Measurements from ENCODE around the gene CHEK2.
"Not testable (repeated sequence)": the region's sequence is repeated elsewhere in the genome, so short reads cannot be mapped to it uniquely, and the experiment has no call there.

CHEK2 gene

DNA sequence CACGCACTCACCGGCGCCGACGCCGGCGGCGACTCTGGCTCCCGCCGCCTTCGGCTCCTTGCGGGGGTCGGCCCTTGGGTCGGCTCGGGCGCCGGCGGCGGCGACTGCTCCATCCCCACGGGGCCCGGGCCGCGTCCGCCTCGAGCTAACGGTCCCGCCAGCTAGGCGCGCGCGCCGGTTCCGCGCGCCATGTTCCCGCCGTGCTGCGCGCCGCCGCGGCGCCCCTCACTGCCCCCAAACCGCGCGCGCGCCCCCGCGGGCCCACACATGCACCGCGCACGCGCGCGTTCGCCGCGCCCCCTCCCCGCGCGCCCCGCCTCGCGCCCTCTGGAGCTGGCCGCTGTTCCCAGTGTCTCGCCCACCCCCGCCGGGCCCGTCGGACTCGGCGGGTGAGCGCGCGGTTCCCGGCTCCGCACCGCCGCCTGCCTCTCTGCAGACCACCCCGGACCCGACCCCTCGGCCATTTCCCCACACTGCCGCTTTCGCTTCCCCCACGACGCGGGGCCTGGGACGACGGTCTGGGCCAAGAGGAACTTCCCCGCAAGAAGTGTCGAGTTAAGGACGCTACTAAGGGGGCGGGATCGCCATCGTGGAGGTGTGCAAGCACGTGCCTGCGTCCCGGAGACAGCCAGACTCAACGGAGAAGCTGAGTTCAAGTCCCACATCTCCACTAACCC is 61.9 kb downstream of the CHEK2 start, which contains the start of gene TTC28:
TTC28 (minus strand) TSS at position 230 of the 677 bp plus-strand sequence; CDS start at position 113, 117 bp downstream.
- not testable (repeated sequence) for H3K27ac Mint-ChIP-seq, H3K9me3 Mint-ChIP-seq
- H3K4me3 Mint-ChIP-seq, result peak within 1 kb of the TSS; percentile 82

GRCh38 chr22:28678778-28679610 is 62.6 kb downstream of the CHEK2 start:
- DNase-seq (ENCODE audit: low spot score in 2 of 2); H3K9me3 Mint-ChIP-seq; H3K36me3 Mint-ChIP-seq; H3K27ac Mint-ChIP-seq; ATAC-seq: not testable (repeated sequence)
- peaks cover 12% of the 10 kb centered on the region for H3K4me1 Mint-ChIP-seq
- peak overlapping the region; percentile 82 for H3K4me3 Mint-ChIP-seq

More for the DNA sequence above, 61.9 kb downstream of the CHEK2 start, which contains the start of gene TTC28:
- not testable (repeated sequence) for H3K36me3 Mint-ChIP-seq, ATAC-seq, H3K4me1 Mint-ChIP-seq
- DNase-seq (ENCODE audit: low spot score in 2 of 2), result peak in 1 of 2 donors; percentile 6

GRCh38 chr22:28678170-28678569 is 63.5 kb downstream of the CHEK2 start:
- H3K4me3 Mint-ChIP-seq; DNase-seq (ENCODE audit: low spot score in 2 of 2); H3K27ac Mint-ChIP-seq; ATAC-seq; H3K9me3 Mint-ChIP-seq: not testable (repeated sequence)
- H3K36me3 Mint-ChIP-seq, result peaks cover 12% of the 10 kb centered on the region
- H3K4me1 Mint-ChIP-seq, result peaks cover 20% of the 10 kb centered on the region

- ATAC-seq (peak; percentile 85), DNase-seq (ENCODE audit: low spot score in 2 of 2) (no peak)
- H3K4me1 Mint-ChIP-seq, result peaks cover 21% of the 10 kb centered on the region
- H3K9me3 Mint-ChIP-seq, result no peaks in the 10 kb centered on the region
- peak overlapping the region; percentile 100 for H3K27ac Mint-ChIP-seq
- H3K4me3 Mint-ChIP-seq, result peak overlapping the region; percentile 57
- H3K36me3 Mint-ChIP-seq, result peaks cover 12% of the 10 kb centered on the region
Measured at GRCh38 chr22:28674121-28674563, 67.5 kb downstream of the CHEK2 start.

DNA sequence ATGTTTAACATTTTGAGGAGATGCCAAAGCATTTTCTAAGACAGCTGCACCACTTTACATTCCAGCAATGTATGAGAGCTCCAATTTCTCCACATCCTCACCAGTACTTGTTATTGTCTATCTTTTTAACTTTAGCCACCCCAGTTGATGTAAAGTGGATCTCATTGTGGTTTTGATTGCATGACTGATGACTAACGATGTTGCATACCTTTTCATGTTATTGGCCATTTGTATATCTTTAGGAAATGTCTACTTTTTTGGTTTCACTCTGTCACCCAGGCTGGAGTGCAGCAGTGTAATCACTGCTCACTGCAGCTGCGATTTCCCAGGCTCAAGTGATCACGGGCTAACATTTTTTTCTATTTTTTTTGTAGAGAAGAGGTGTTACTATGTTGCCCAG is 70.9 kb downstream of the CHEK2 start:
- peaks cover 12% of the 10 kb centered on the region for H3K36me3 Mint-ChIP-seq
- H3K4me1 Mint-ChIP-seq, result peaks cover 21% of the 10 kb centered on the region
- no peak overlapping the region for H3K4me3 Mint-ChIP-seq
- H3K27ac Mint-ChIP-seq, result no peak overlapping the region
- ATAC-seq, result no peak
- no peaks in the 10 kb centered on the region for H3K9me3 Mint-ChIP-seq
- DNase-seq (ENCODE audit: low spot score in 2 of 2), result no peak

- ATAC-seq (no peak), DNase-seq (ENCODE audit: low spot score in 2 of 2) (no peak)
- Mint-ChIP-seq H3K9me3 (no peaks in the 10 kb centered on the region), H3K27ac (no peak overlapping the region), H3K36me3 (peaks cover 12% of the 10 kb centered on the region), H3K4me3 (no peak overlapping the region), H3K4me1 (peaks cover 21% of the 10 kb centered on the region)
Measured at GRCh38 chr22:28670161-28670560, 71.5 kb downstream of the CHEK2 start.

GRCh38 chr22:28669387-28669786 is 72.2 kb downstream of the CHEK2 start:
- Mint-ChIP-seq H3K27ac (no peak overlapping the region), H3K36me3 (peaks cover 9% of the 10 kb centered on the region), H3K9me3 (no peaks in the 10 kb centered on the region), H3K4me1 (peaks cover 19% of the 10 kb centered on the region), H3K4me3 (no peak overlapping the region)
- DNase-seq (ENCODE audit: low spot score in 2 of 2), result no peak
- no peak for ATAC-seq

- H3K4me3 Mint-ChIP-seq; H3K36me3 Mint-ChIP-seq; H3K4me1 Mint-ChIP-seq; DNase-seq (ENCODE audit: low spot score in 2 of 2); H3K27ac Mint-ChIP-seq; H3K9me3 Mint-ChIP-seq; ATAC-seq: not testable (repeated sequence)
Measured at GRCh38 chr22:28663569-28663942, 78.1 kb downstream of the CHEK2 start.

DNA sequence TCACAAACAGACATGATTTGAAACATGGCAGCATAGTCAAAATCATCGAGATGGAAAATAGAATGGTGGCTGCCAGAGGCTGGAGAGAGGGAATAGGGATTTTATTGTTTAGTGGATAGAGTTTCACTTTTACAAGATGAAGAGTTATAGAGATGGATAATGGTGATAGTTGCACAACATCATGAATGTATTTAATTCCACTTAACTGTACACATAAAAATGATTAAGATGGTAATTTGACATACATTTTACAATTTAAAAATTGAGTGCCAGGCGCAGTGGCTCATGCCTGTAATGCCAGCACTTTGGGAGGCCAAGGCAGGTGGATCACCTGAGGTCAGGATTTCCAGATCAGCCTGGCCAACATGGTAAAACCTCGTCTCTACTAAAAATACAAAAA is 83.2 kb downstream of the CHEK2 start:
- H3K4me1 Mint-ChIP-seq, result no peaks in the 10 kb centered on the region
- H3K4me3 Mint-ChIP-seq, result no peak overlapping the region
- no peak overlapping the region for H3K27ac Mint-ChIP-seq
- no peaks in the 10 kb centered on the region for H3K9me3 Mint-ChIP-seq
- H3K36me3 Mint-ChIP-seq, result no peaks in the 10 kb centered on the region
- no peak for ATAC-seq
- no peak for DNase-seq (ENCODE audit: low spot score in 2 of 2)

DNA sequence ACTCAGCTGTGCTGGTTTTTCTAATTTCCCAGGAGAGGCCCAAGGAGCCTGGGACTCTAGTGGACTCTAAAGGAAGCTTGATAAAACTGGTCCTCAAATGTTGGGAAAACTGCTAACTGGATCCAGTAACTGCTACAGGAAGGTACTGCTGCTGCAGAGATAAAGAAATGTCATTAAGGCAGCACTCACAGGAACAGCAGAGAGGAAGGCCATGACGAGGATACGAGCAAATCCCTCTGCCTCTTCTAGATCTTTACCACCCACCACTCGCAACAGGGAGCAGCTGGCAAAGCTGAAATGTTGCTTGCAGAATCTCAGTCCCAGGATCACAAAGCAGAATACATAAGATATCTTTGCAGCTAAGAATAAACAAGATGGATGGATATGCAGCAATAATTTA is 85.4 kb downstream of the CHEK2 start:
- no peak overlapping the region for H3K4me3 Mint-ChIP-seq
- no peak overlapping the region for H3K27ac Mint-ChIP-seq
- no peaks in the 10 kb centered on the region for H3K36me3 Mint-ChIP-seq
- DNase-seq (ENCODE audit: low spot score in 2 of 2) (no peak), ATAC-seq (no peak)
- H3K4me1 Mint-ChIP-seq, result no peaks in the 10 kb centered on the region
- H3K9me3 Mint-ChIP-seq, result no peaks in the 10 kb centered on the region

GRCh38 chr22:28650463-28650862 is 91.2 kb downstream of the CHEK2 start:
- DNase-seq (ENCODE audit: low spot score in 2 of 2) (no peak), ATAC-seq (no peak)
- Mint-ChIP-seq H3K36me3 (no peaks in the 10 kb centered on the region), H3K27ac (no peak overlapping the region), H3K9me3 (no peaks in the 10 kb centered on the region), H3K4me1 (no peaks in the 10 kb centered on the region), H3K4me3 (no peak overlapping the region)

- Mint-ChIP-seq H3K27ac (no peak overlapping the region), H3K4me1 (no peaks in the 10 kb centered on the region), H3K9me3 (no peaks in the 10 kb centered on the region), H3K36me3 (no peaks in the 10 kb centered on the region), H3K4me3 (no peak overlapping the region)
- DNase-seq (ENCODE audit: low spot score in 2 of 2), result no peak
- no peak for ATAC-seq
Measured at GRCh38 chr22:28648792-28649191, 92.8 kb downstream of the CHEK2 start.

- Mint-ChIP-seq H3K4me1 (no peaks in the 10 kb centered on the region), H3K4me3 (no peak overlapping the region), H3K27ac (no peak overlapping the region), H3K36me3 (no peaks in the 10 kb centered on the region), H3K9me3 (no peaks in the 10 kb centered on the region)
- DNase-seq (ENCODE audit: low spot score in 2 of 2) (no peak), ATAC-seq (no peak)
Measured at GRCh38 chr22:28647216-28647615, 94.4 kb downstream of the CHEK2 start.

GRCh38 chr22:28639321-28639720 is 102.3 kb downstream of the CHEK2 start:
- Mint-ChIP-seq H3K27ac (no peak overlapping the region), H3K36me3 (no peaks in the 10 kb centered on the region), H3K4me1 (no peaks in the 10 kb centered on the region), H3K4me3 (no peak overlapping the region), H3K9me3 (no peaks in the 10 kb centered on the region)
- DNase-seq (ENCODE audit: low spot score in 2 of 2) (no peak), ATAC-seq (no peak)

Data from stimulated activated effector memory CD8-positive, alpha-beta T cell treated with anti-CD3 and anti-CD28 coated beads, Interleukin-12 subunit alpha, Interleukin-12 subunit beta, amount 100 ng/mL, for 72 hours (primary cell).